ENCODE measurements around the gene NASP.

DNA sequence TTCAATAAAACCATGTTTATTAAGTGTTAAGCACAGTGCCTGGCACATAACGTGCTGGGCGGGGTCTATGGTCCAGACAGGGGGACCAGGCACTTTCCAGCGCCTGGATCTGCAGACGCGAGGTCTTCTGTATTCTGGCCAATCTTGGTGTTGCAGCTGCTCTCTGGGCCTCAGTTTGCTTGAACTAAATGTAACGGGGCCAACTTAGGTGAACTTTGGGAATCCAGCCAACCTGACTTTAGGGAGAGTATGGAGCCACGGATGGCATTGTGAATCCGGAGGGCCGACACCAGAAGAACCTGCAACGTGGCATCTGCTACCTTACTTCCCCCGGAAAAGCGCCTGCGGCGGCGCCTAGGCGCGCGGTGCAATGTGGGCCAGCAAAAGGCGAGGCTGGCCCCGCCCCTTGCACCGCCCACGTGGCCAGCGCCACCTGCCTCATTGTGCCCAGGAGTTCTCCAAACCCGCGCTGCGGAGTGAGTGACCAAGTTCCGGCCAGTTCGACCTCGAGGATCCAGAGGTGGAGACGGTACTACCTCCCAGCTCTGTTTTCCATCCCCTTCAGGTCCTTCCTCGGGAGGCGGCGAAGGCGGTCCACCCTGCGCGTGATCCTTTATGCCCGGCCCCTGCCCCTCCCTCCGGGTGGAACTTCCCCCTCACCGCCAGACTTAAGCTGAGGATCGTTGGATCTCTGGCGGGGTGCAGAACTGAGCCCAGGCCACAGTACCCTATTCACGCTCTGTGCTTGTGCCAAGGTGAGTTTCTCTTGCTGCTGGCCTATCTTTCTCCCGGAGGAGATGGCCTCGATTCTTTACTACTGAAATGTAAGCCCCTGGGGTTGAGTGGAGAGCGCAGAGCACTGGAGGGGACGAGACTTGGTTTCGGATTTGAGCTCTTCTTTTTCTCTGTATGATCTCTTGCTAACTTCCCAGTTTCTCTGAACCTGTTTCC lies 33.2 kb upstream of the NASP start, which contains the start of gene AKR1A1:
- no peak for TF ChIP-seq EP300 (IDR thresholded peaks at IDR 0.05; ENCODE audit: borderline replicate concordance in 1 of 2, low read depth in 1 of 2, low read length in 1 of 2)
- TF ChIP-seq TCF12 (IDR thresholded peaks at IDR 0.05): peak; percentile 49; the same call in 1 of the 2 replicates
- peak; percentile 97 for TF ChIP-seq POLR2AphosphoS5 (IDR thresholded peaks at IDR 0.05; ENCODE audit: low read depth, low read length)
- TF ChIP-seq, protein P1, sequence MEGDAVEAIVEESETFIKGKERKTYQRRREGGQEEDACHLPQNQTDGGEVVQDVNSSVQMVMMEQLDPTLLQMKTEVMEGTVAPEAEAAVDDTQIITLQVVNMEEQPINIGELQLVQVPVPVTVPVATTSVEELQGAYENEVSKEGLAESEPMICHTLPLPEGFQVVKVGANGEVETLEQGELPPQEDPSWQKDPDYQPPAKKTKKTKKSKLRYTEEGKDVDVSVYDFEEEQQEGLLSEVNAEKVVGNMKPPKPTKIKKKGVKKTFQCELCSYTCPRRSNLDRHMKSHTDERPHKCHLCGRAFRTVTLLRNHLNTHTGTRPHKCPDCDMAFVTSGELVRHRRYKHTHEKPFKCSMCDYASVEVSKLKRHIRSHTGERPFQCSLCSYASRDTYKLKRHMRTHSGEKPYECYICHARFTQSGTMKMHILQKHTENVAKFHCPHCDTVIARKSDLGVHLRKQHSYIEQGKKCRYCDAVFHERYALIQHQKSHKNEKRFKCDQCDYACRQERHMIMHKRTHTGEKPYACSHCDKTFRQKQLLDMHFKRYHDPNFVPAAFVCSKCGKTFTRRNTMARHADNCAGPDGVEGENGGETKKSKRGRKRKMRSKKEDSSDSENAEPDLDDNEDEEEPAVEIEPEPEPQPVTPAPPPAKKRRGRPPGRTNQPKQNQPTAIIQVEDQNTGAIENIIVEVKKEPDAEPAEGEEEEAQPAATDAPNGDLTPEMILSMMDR (IDR thresholded peaks at IDR 0.05): no peak
- TF ChIP-seq RCOR1 (IDR thresholded peaks at IDR 0.05; ENCODE audit: low read length): no peak
- 0 out of 2 replicates have a peak, but pooled peaks have one; percentile 22 for TF ChIP-seq YY1 (IDR thresholded peaks at IDR 0.05; ENCODE audit: low read depth)
- peak; percentile 50 for TF ChIP-seq CHD2 (IDR thresholded peaks at IDR 0.05; ENCODE audit: low read length, partially characterized antibody)
